ENCODE results near the gene LONP1. TPM values are rescaled to one million over a fixed set of nuclear protein-coding genes. Genes with fewer than 3 reads are reported as not detected.

Gene LONP1
- total and polyA plus RNA-seq, 2 of the 8 experiments (the other 6 are each of a cell fraction or from before 2014, with no cell fraction given): 98.1 to 117 TPM

DNA sequence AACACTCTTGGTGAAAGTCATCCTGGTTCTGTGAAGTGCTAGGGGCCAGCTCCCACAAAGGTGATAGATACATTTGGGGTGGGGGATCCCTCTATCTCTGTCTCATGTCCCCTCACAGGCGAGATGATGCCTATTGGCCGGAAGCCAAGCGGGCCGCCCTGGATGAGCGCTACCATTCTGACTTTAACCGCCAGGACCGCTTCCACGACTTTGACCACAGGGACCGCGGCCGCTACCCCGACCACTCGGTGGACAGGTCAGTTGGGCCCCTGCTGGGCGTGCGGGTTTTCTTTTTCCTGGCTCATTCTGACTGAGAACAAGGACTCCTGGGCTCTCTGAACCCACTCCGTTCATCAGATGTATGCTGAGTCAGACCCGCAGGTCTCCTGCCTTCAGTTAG lies 56.0 kb downstream of the LONP1 start:
- Histone ChIP-seq H3K14ac (ENCODE audit: insufficient read length) (no peak overlapping the region), H4K8ac (ENCODE audit: extremely low read depth, insufficient read depth, low read length) (no peak overlapping the region), H3K27me3 (replicated peaks in 1 of 4; ENCODE audit: control insufficient read depth in 3 of 4, extremely low read depth in 1 of 4, insufficient read depth in 3 of 4, low read length in 3 of 4) (no peaks in the 10 kb centered on the region), H4K5ac (ENCODE audit: insufficient read length, low read depth, low read length) (no peak overlapping the region), H3K79me1 (ENCODE audit: low read depth, low read length) (peaks cover 3% of the 10 kb centered on the region; the same call in 1 of the 2 replicates), H3K4ac (replicated peaks; ENCODE audit: insufficient read length, low read depth, low read length) (no peak overlapping the region), H3K9ac (replicated peaks in 1 of 4; ENCODE audit: extremely low read depth in 1 of 4, low read depth in 3 of 4, low read length in 3 of 4) (no peak overlapping the region), H3K56ac (replicated peaks; ENCODE audit: insufficient read length, low read depth, low read length) (no peak overlapping the region), H3K23ac (ENCODE audit: insufficient read length) (no peak overlapping the region), H4K20me1 (replicated peaks in 1 of 2; ENCODE audit: control insufficient read depth in 1 of 2, insufficient read depth in 2 of 2, low read length in 2 of 2) (peaks cover 3 to 12% of the 10 kb centered on the region in 2 experiments), H3K4me2 (ENCODE audit: insufficient read depth in 1 of 2, low read depth in 2 of 2, low read length in 2 of 2) (no peak overlapping the region), H2BK120ac (replicated peaks; ENCODE audit: low read depth, low read length) (no peak overlapping the region), H3K4me3 (ENCODE audit: extremely low read depth in 1 of 4, insufficient read depth in 2 of 4, low read depth in 3 of 4, low read length in 4 of 4) (no peak overlapping the region), H2AK5ac (ENCODE audit: low read depth, low read length) (no peak overlapping the region), H3K79me2 (ENCODE audit: control insufficient read depth in 1 of 2, insufficient read depth in 2 of 2, low read length in 2 of 2) (no peaks in the 10 kb centered on the region), H2BK12ac (ENCODE audit: low read depth, low read length) (no peak overlapping the region), H2AFZ (ENCODE audit: low read length) (no peak overlapping the region), H3K23me2 (ENCODE audit: low read depth, low read length) (no peaks in the 10 kb centered on the region), H3K27ac (ENCODE audit: low read depth, low read length) (no peak overlapping the region), H2BK20ac (ENCODE audit: low read length) (no peak overlapping the region), H4K91ac (replicated peaks; ENCODE audit: insufficient read length, low read length) (no peak overlapping the region), H2BK15ac (ENCODE audit: low read length) (no peak overlapping the region), H3K4me1 (replicated peaks in 1 of 4; ENCODE audit: control insufficient read depth in 3 of 4, insufficient read depth in 4 of 4, low read length in 3 of 4) (peaks cover 0 to 9% (median 5%) of the 10 kb centered on the region in 4 experiments; a peak in 5 of 7 replicates), H3K36me3 (ENCODE audit: control insufficient read depth in 2 of 4, insufficient read depth in 4 of 4, low read length in 3 of 4) (peaks cover 41 to 90% (median 66%) of the 10 kb centered on the region in 4 experiments), H3K9me3 (ENCODE audit: insufficient read depth in 2 of 2, low read depth in 1 of 2, low read length in 1 of 2) (no peaks in the 10 kb centered on the region), H2BK5ac (ENCODE audit: low read depth, low read length) (no peak overlapping the region), H3K18ac (ENCODE audit: extremely low read depth, low read length) (no peak overlapping the region)
- no peak for FAIRE-seq
- ChIA-PET CTCF (ENCODE audit: partially characterized antibody) (no interaction called here), POLR2A (ENCODE audit: partially characterized antibody) (interaction anchor here (1.7 to 1.8 kb wide), 2 partner anchors 19 to 30 kb away, joined by 3 to 4 read pairs; no protein-coding TSS in a partner anchor)
- 91% methylated on average over 17 of the region's 17 CpGs; no CpG with 5 or more reads in 1 of the 2 experiments for WGBS, 2 experiments (ENCODE audit: extremely low coverage in 1 of 2, insufficient coverage in 1 of 2, insufficient read length in 1 of 2, insufficient replicate concordance in 2 of 2, low coverage in 1 of 2, low lambda C conversion rate in 2 of 2, missing lambda C conversion rate in 1 of 2)
- DNase-seq (ENCODE audit: low read depth in 1 of 2, low spot score in 2 of 2): no peak
- TF ChIP-seq SAP30 (IDR thresholded peaks at IDR 0.05; ENCODE audit: insufficient read depth, insufficient replicate concordance, low read length) (no peak), EP300 (IDR thresholded peaks at IDR 0.05; ENCODE audit: borderline replicate concordance in 1 of 2, low read depth in 2 of 2, low read length in 2 of 2) (no peak), EGR1 (IDR thresholded peaks at IDR 0.05; ENCODE audit: borderline replicate concordance, low read depth, low read length) (no peak), GTF2F1 (IDR thresholded peaks at IDR 0.05; ENCODE audit: borderline replicate concordance, low read depth, low read length) (no peak), JUND (IDR thresholded peaks at IDR 0.05; ENCODE audit: low read length) (no peak), BCL11A (IDR thresholded peaks at IDR 0.05; ENCODE audit: low read depth in 2 of 2, low read length in 2 of 2) (no peak), KDM1A (IDR thresholded peaks at IDR 0.05; ENCODE audit: borderline replicate concordance, low read length) (no peak)
- TF ChIP-seq, protein P1, sequence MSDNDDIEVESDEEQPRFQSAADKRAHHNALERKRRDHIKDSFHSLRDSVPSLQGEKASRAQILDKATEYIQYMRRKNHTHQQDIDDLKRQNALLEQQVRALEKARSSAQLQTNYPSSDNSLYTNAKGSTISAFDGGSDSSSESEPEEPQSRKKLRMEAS (IDR thresholded peaks at IDR 0.05): no peak
- TF ChIP-seq, protein P2, sequence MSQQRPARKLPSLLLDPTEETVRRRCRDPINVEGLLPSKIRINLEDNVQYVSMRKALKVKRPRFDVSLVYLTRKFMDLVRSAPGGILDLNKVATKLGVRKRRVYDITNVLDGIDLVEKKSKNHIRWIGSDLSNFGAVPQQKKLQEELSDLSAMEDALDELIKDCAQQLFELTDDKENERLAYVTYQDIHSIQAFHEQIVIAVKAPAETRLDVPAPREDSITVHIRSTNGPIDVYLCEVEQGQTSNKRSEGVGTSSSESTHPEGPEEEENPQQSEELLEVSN (IDR thresholded peaks at IDR 0.05): no peak
- TF ChIP-seq, protein P3, sequence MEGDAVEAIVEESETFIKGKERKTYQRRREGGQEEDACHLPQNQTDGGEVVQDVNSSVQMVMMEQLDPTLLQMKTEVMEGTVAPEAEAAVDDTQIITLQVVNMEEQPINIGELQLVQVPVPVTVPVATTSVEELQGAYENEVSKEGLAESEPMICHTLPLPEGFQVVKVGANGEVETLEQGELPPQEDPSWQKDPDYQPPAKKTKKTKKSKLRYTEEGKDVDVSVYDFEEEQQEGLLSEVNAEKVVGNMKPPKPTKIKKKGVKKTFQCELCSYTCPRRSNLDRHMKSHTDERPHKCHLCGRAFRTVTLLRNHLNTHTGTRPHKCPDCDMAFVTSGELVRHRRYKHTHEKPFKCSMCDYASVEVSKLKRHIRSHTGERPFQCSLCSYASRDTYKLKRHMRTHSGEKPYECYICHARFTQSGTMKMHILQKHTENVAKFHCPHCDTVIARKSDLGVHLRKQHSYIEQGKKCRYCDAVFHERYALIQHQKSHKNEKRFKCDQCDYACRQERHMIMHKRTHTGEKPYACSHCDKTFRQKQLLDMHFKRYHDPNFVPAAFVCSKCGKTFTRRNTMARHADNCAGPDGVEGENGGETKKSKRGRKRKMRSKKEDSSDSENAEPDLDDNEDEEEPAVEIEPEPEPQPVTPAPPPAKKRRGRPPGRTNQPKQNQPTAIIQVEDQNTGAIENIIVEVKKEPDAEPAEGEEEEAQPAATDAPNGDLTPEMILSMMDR (IDR thresholded peaks at IDR 0.05; ENCODE audit: control extremely low read depth in 1 of 3, insufficient read depth in 1 of 3, low read depth in 1 of 3, low read length in 3 of 3): no peak

Measured in H1 (cell line).